Activated CD8-positive, alpha-beta memory T cell treated with anti-CD3 and anti-CD28 coated beads for 4 hours (primary cell): Measurements from ENCODE around the gene HRCT1.
"Not testable (repeated sequence)": the region's sequence is repeated elsewhere in the genome, so short reads cannot be mapped to it uniquely, and the experiment has no call there.

Source experiments
- DNase-seq, 2 donors: peaks; one replicate each; pipeline ENCODE4 v3.0.0-alpha.2; 2020; ENCODE audit warnings: low read depth in 2 of 2

HRCT1 gene

GRCh38 chr9:35896570-35896969 lies 9.4 kb upstream of the HRCT1 start:
- DNase-seq, result no peak

- DNase-seq, result not testable (repeated sequence)
Observed at GRCh38 chr9:35897376-35898099, 8.5 kb upstream of the HRCT1 start.

GRCh38 chr9:35898337-35898736 lies 7.7 kb upstream of the HRCT1 start:
- DNase-seq, result no peak

- no peak for DNase-seq
Observed at GRCh38 chr9:35899021-35899420, 7.0 kb upstream of the HRCT1 start.

GRCh38 chr9:35903049-35903448 lies 3.0 kb upstream of the HRCT1 start:
- no peak for DNase-seq

GRCh38 chr9:35904338-35904737 lies 1.7 kb upstream of the HRCT1 start:
- DNase-seq, result no peak

- DNase-seq, result no peak
Observed at GRCh38 chr9:35905051-35905781, 786 bp upstream of the HRCT1 start.

- DNase-seq, result no peak
Observed at GRCh38 chr9:35906923-35907699, 1.1 kb downstream of the HRCT1 start.

GRCh38 chr9:35907711-35908503 lies 1.9 kb downstream of the HRCT1 start:
- DNase-seq, result no peak

GRCh38 chr9:35908504-35909125 lies 2.6 kb downstream of the HRCT1 start:
- no peak for DNase-seq

- DNase-seq, result no peak
Observed at GRCh38 chr9:35909274-35909673, 3.3 kb downstream of the HRCT1 start, which contains the start of gene SPAAR. SPAAR (plus strand) TSS chr9:35909490; CDS start chr9:35910464, 974 bp downstream.

- no peak for DNase-seq
Observed at GRCh38 chr9:35909687-35910612, 3.9 kb downstream of the HRCT1 start.

GRCh38 chr9:35910613-35911359 lies 4.8 kb downstream of the HRCT1 start:
- no peak for DNase-seq

GRCh38 chr9:35911690-35912089 lies 5.7 kb downstream of the HRCT1 start:
- no peak for DNase-seq

- DNase-seq, result no peak
Observed at GRCh38 chr9:35912791-35913400, 6.9 kb downstream of the HRCT1 start.

GRCh38 chr9:35913429-35913828 lies 7.4 kb downstream of the HRCT1 start:
- not testable (repeated sequence) for DNase-seq

- no peak for DNase-seq
Observed at GRCh38 chr9:35914301-35914807, 8.4 kb downstream of the HRCT1 start.

- DNase-seq, result no peak
Observed at GRCh38 chr9:35915681-35916294, 9.8 kb downstream of the HRCT1 start.
